ENCODE measurements around the gene CDCA4. TPM values are rescaled to one million over a fixed set of nuclear protein-coding genes. Genes with fewer than 3 reads are reported as not detected.
A peak's percentile ranks its signal among the peaks of the same experiment; 100 is the strongest.

Gene CDCA4
- total and polyA plus RNA-seq, 2 donors (not counting 3 experiments of a cell fraction or from before 2014, with no cell fraction given) = 29.9 to 44.5 TPM

DNA sequence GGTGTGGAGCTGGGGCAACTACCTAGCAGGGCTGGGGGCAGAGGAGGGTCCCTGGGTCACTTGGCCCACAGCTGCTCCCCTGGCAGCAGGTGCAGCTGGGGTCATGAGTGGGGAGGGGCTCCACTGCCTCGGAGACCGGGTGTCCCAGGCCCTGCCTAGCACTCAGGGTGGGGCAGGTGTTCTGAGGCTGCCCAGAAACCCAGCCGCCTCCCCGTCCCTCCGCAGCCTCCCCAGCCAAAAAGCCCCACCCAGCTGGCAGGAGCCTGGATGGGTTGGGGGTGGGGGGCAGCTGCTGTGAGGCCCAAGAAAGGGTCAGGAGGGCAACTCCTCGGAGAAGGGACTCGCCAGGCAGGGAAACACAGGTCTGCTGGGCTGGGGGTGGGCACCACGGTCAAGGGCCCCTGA lies 53.9 kb downstream of the CDCA4 start:
- no peak for FAIRE-seq
- H3K4me2 ChIP-seq (ENCODE audit: insufficient read depth, low read length) = peak overlapping the region; percentile 66
- H3K27me3 ChIP-seq (ENCODE audit: control insufficient read depth in 2 of 2, insufficient read depth in 2 of 2, low read length in 2 of 2) = no peaks in the 10 kb centered on the region
- ChIA-PET POLR2A (no interaction called here), CTCF (interaction anchor here (1.1 to 1.6 kb wide), 4 partner anchors 9 to 78 kb away, joined by 3 to 14 read pairs (median 6); no protein-coding TSS in a partner anchor)
- BruUV-seq (replicated peaks) = no TSS peak
- H2AFZ ChIP-seq (ENCODE audit: low read depth, low read length) = no peak overlapping the region
- peaks cover 56% of the 10 kb centered on the region for H3K79me2 ChIP-seq (ENCODE audit: control insufficient read depth, insufficient read depth, low read length)
- no peak overlapping the region for H3K9ac ChIP-seq (replicated peaks; ENCODE audit: extremely low read depth, insufficient read depth, low read length)
- no peak overlapping the region for H3K27ac ChIP-seq (ENCODE audit: insufficient read depth, low read depth, low read length)
- peaks cover 56% of the 10 kb centered on the region for H3K4me1 ChIP-seq (ENCODE audit: control insufficient read depth, extremely low read depth, insufficient read depth, low read length)
- no peaks in the 10 kb centered on the region for H3K9me1 ChIP-seq (replicated peaks; ENCODE audit: control insufficient read depth, extremely low read depth, insufficient read depth, low read length)
- intact Hi-C loops (cut with micrococcal nuclease) = loop anchor here (1.0 kb wide), 2 partner anchors 9 to 71 kb away; no protein-coding TSS in a partner anchor
- H4K20me1 ChIP-seq (replicated peaks; ENCODE audit: control insufficient read depth, extremely low read depth, insufficient read depth, low read length) = no peaks in the 10 kb centered on the region
- TF ChIP-seq JUN (IDR thresholded peaks at IDR 0.05; ENCODE audit: borderline replicate concordance, insufficient read depth, insufficient read length, low read depth) (no peak), POLR2A (IDR thresholded peaks at IDR 0.05; ENCODE audit: low read depth, low read length) (no peak), EZH2 (IDR thresholded peaks at IDR 0.05; ENCODE audit: borderline replicate concordance, low read depth, low read length, severe bottlenecking) (no peak), GATA2 (IDR thresholded peaks at IDR 0.05; ENCODE audit: insufficient read depth, insufficient read length, low read depth, low read length) (no peak), FOS (IDR thresholded peaks at IDR 0.05; ENCODE audit: borderline replicate concordance, insufficient read depth, low read length) (no peak), MYC (IDR thresholded peaks at IDR 0.05; ENCODE audit: low read depth, low read length) (no peak), POLR2AphosphoS5 (IDR thresholded peaks at IDR 0.05; ENCODE audit: insufficient read depth, low read depth, low read length) (no peak)
- TF ChIP-seq, protein P1, sequence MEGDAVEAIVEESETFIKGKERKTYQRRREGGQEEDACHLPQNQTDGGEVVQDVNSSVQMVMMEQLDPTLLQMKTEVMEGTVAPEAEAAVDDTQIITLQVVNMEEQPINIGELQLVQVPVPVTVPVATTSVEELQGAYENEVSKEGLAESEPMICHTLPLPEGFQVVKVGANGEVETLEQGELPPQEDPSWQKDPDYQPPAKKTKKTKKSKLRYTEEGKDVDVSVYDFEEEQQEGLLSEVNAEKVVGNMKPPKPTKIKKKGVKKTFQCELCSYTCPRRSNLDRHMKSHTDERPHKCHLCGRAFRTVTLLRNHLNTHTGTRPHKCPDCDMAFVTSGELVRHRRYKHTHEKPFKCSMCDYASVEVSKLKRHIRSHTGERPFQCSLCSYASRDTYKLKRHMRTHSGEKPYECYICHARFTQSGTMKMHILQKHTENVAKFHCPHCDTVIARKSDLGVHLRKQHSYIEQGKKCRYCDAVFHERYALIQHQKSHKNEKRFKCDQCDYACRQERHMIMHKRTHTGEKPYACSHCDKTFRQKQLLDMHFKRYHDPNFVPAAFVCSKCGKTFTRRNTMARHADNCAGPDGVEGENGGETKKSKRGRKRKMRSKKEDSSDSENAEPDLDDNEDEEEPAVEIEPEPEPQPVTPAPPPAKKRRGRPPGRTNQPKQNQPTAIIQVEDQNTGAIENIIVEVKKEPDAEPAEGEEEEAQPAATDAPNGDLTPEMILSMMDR (IDR thresholded peaks at IDR 0.05; ENCODE audit: extremely low read depth in 1 of 2, insufficient read depth in 1 of 2, low read depth in 1 of 2, low read length in 2 of 2) = no peak
- TF ChIP-seq, protein P2, sequence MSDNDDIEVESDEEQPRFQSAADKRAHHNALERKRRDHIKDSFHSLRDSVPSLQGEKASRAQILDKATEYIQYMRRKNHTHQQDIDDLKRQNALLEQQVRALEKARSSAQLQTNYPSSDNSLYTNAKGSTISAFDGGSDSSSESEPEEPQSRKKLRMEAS (IDR thresholded peaks at IDR 0.05; ENCODE audit: insufficient read depth, insufficient read length) = no peak
- no peaks in the 10 kb centered on the region for H3K9me3 ChIP-seq (replicated peaks; ENCODE audit: control insufficient read depth, insufficient read depth, low read length)
- dilution Hi-C loops (cut with MboI; ENCODE audit: extremely low pct_ligation_motif_present, low sequenced_read_pairs) = no loop called here
- H3K4me3 ChIP-seq (replicated peaks in 1 of 3; ENCODE audit: insufficient read depth in 1 of 3, low read depth in 1 of 3, low read length in 3 of 3) = no peak overlapping the region
- no peak for DNase-seq (ENCODE audit: low read depth, low spot score)
- no peaks in the 10 kb centered on the region for H3K36me3 ChIP-seq (ENCODE audit: control insufficient read depth in 2 of 2, extremely low read depth in 1 of 2, insufficient read depth in 2 of 2, low read length in 2 of 2)
